GM19351 (cell line): ENCODE measurements around the gene ARFGAP3.
"Not testable (repeated sequence)": the region's sequence is repeated elsewhere in the genome, so short reads cannot be mapped to it uniquely, and the experiment has no call there.

ENCODE experiments used
- ATAC-seq: cut with Tn5 transposase; IDR thresholded peaks from one replicate; pipeline ENCODE4 v1.9.1; 2021; ENCODE audit warnings: mild to moderate bottlenecking, moderate library complexity; ENCODE audit not compliant: unreplicated experiment

Gene ARFGAP3

DNA sequence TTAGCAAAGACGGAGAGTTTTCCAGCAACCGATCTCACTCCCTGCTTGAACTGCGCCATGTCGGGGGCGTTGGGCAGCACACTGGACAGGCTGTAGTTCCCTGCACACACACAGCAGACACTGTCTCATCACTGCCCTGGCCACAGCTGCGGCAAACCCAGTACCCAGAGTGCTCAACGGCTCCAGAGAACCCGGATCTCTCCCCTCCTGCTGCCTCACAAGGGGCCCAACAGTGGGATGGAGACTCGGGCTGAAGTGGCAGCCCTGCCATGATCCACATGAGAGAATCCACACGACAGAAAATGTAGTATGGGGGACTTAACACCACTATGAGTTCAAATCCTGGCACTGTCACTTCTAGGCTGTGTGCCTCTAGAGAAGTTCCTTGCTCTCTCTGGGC lies 58.0 kb downstream of the ARFGAP3 start:
- ATAC-seq, result no peak

- ATAC-seq, result no peak
These were observed 60.1 kb downstream of the ARFGAP3 start for GRCh38 chr22:42797011-42797410.

GRCh38 chr22:42796081-42796480 lies 61.0 kb downstream of the ARFGAP3 start:
- ATAC-seq, result no peak

DNA sequence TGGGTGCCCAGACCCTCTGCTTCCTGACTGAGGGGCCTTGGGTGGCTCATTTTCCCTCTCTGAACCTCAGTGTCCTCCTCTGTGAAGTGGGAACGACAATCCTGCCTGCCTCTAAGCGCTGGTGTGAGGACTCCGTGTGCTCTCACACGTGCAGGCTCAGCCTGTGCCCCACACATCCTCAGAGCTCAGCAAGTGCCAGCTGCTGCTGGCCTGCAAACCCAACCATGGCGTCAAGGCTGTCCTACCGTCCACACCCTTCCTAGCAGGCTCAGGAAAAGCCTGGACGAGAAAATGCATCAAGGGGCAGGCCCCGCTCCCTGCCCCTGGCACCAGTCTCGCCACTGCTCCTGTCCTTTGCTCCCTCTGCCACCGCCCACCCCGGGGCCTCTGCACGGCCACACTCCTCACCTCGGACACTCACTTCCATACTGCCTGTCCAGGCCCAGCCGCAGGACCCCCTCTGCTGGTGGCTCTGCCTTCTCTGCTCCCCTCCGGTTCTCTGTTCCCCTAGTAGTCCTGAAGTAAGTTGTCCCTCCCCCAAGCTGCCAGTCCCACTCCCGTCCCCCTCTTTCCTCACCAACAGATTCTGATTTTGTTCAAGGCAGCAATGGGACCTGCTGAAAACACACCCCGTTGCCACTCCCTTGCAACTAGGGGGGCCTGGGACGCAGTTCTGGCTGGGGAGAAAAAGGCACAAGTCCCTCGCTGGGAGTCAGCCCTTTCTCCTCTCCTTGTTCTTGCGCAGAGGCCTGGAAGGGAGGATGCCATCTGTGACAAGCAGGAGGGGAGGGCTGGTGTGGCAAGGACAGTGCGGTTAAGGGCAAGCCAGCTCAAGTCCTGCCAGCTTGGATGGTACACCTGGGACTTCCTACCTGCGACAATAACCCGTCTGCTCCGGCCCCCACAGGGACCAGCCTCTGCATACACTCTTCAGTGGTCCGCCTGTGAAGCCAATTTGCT lies 62.2 kb downstream of the ARFGAP3 start:
- ATAC-seq, result no peak

GRCh38 chr22:42793848-42794405 lies 63.1 kb downstream of the ARFGAP3 start:
- no peak for ATAC-seq

GRCh38 chr22:42792909-42793847 lies 63.9 kb downstream of the ARFGAP3 start:
- ATAC-seq, result no peak

GRCh38 chr22:42792453-42792908 lies 64.6 kb downstream of the ARFGAP3 start:
- no peak for ATAC-seq

DNA sequence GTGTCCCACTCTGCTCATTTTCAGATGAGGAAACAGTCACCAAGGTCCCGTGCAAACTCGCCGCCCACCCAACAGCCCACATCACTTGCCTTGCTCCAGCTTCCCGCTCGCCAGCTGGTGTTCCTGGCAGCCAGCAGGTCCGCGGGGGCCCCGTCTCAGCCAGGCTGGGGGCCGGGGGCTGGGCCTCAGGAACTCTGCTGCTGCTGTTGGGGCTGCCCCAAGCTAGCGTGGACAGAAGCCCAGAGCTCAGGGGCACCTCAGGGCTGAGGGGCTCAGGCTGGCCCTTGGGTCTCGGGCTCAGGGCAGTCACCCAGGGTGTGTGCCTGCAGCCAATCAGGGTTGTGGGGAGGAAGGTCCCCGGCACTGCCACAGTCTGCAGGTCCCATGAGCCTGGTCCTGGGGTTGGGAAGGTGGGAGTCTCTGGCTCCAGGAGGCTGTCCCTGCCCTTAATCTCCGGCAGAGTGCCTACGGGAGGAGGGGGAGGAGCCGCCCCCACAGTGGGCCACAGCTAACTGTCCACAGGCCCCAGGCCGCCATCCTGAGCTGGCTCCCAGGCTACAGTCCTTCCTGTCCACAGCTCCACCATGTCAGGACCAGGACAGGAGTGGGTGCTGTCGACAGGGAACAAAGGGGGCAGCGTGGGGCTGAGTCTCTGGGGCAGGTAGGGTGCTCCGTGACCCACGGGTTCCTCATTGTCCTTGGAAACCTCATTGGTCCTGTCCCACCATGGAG lies 65.2 kb downstream of the ARFGAP3 start:
- ATAC-seq, result no peak

DNA sequence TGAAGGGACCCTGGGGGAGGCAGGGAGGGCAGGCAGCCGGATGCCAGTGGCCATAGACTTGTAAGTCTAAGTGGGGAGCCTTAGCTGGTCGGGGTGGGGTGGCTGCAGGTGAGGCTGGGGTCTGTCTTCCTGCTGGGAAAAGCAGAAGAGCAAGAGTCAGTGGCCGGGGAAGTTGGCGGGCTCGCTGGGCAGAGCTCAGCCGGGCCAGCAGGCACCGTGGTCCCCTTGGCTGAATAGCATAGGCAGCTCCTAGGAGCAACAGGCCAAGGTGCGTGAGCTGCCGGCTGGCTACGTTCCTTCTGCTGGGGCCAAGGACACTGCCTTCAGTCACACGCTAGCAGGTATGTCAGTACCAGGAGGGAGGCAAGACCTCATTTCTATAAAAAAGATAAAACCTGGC lies 68.6 kb downstream of the ARFGAP3 start:
- no peak for ATAC-seq

- ATAC-seq, result no peak
These were observed 69.1 kb downstream of the ARFGAP3 start for GRCh38 chr22:42788021-42788420.

DNA sequence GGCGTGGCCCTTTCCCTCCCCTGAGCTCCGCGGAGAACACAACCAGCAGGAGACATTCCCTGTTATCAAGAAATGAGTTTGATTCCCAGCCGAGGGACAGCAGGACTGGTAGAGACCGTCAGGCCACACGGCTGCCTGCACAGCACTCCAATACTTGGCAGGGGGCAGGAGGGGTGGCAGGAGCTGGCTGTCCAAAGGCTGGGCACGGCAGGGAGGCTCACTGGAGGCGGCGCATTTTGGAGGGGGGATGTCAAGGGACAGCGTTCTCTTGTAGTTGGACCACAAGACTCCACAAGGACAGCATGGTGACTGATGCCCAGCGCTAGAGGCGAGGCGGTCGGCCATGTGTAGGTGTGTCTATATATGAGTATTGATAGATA lies 69.7 kb downstream of the ARFGAP3 start:
- no peak for ATAC-seq

GRCh38 chr22:42786606-42787356 lies 70.3 kb downstream of the ARFGAP3 start:
- ATAC-seq, result no peak

GRCh38 chr22:42785706-42786499 lies 71.2 kb downstream of the ARFGAP3 start:
- ATAC-seq, result no peak

GRCh38 chr22:42782306-42782705 lies 74.8 kb downstream of the ARFGAP3 start:
- ATAC-seq, result not testable (repeated sequence)

DNA sequence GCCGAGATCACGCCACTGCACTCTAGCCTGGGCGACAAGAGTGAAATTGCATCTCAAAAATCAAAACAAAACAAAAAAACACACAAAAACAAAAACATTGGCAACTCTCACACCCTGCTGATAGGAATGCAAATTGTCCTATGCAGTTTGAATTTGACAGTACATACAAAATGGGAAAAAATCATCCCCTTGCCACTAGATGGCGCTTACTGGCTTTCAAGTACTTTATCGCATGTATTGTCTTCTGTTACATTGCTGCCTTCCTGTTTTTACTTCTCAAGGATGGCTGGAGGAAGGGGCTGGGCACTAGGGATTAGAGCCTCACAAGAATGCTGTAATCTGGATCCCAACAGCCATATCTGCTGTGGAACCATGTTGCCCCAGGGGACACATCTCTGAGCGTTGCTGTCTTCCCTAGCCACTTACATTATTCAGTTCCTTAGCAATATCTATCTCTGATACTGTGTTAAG lies 77.0 kb downstream of the ARFGAP3 start:
- ATAC-seq, result no peak

- ATAC-seq, result no peak
These were observed 79.9 kb downstream of the ARFGAP3 start for GRCh38 chr22:42777126-42777525.

GRCh38 chr22:42773167-42773566 lies 83.9 kb downstream of the ARFGAP3 start:
- no peak for ATAC-seq

- ATAC-seq, result no peak
These were observed 84.4 kb downstream of the ARFGAP3 start for GRCh38 chr22:42772647-42773046.
